ENCODE measurements around the gene SIPA1L3. TPM values are rescaled to one million over a fixed set of nuclear protein-coding genes. Genes with fewer than 3 reads are reported as not detected.

SIPA1L3 gene
- total and polyA plus RNA-seq, 2 experiments from 2014 or later = 15.7 to 54.1 TPM

- Histone ChIP-seq H2AFZ (no peak overlapping the region), H3K9me2 (ENCODE audit: insufficient read depth) (no peaks in the 10 kb centered on the region), H3K27ac (ENCODE audit: low read depth) (no peak overlapping the region), H3K4me1 (ENCODE audit: insufficient read depth) (no peaks in the 10 kb centered on the region), H4K20me1 (replicated peaks; ENCODE audit: insufficient read depth) (peaks cover under 1% of the 10 kb centered on the region; the same call in 1 of the 2 replicates), H3K4me3 (no peak overlapping the region), H3K36me3 (ENCODE audit: insufficient read depth) (no peaks in the 10 kb centered on the region), H3K4me2 (no peak overlapping the region), H3K27me3 (ENCODE audit: insufficient read depth) (no peaks in the 10 kb centered on the region), H3K79me2 (replicated peaks; ENCODE audit: insufficient read depth) (no peaks in the 10 kb centered on the region), H3F3A (replicated peaks; ENCODE audit: low read depth) (no peaks in the 10 kb centered on the region)
- Mint-ChIP-seq H3K27ac (no peak overlapping the region; the same call in 1 of the 2 replicates), H3K4me1 (peaks cover 2% of the 10 kb centered on the region; the same call in 1 of the 3 replicates), H3K9me3 (no peaks in the 10 kb centered on the region), H3K4me3 (no peak overlapping the region), H3K36me3 (ENCODE audit: low read depth) (peaks cover 19% of the 10 kb centered on the region), H3K27me3 (ENCODE audit: insufficient read depth, low read depth, poor library complexity) (peaks cover 11% of the 10 kb centered on the region)
- ATAC-seq (no peak), DNase-seq (ENCODE audit: low spot score) (no peak)
- no peak for TF ChIP-seq POLR2AphosphoS5 (IDR thresholded peaks at IDR 0.05; ENCODE audit: low read depth)
- no peak for TF ChIP-seq CTCF (conservative IDR thresholded peaks at IDR 0.05; ENCODE audit: low read depth in 2 of 2)
- TF ChIP-seq NANOG (IDR thresholded peaks at IDR 0.05; ENCODE audit: borderline replicate concordance) = no peak
- TF ChIP-seq JUNB (IDR thresholded peaks at IDR 0.05; ENCODE audit: unreplicated experiment) = no peak
- TF ChIP-seq ZNF114 (CRISPR knock-in tag; IDR thresholded peaks at IDR 0.05) = no peak
- no peak for TF ChIP-seq STAT1 (IDR thresholded peaks at IDR 0.05; ENCODE audit: unreplicated experiment)
- TF ChIP-seq REST (IDR thresholded peaks at IDR 0.05; ENCODE audit: unreplicated experiment) = no peak
- no peak for TF ChIP-seq EZH2 (IDR thresholded peaks at IDR 0.05; ENCODE audit: low read depth, unreplicated experiment)
- no peak for TF ChIP-seq ETS1 (IDR thresholded peaks at IDR 0.05)
- no peak for TF ChIP-seq CREB1 (CRISPR knock-in tag; IDR thresholded peaks at IDR 0.05; ENCODE audit: low read depth)
- no peak for TF ChIP-seq ZNF462 (CRISPR knock-in tag; IDR thresholded peaks at IDR 0.05)
- no peak for TF ChIP-seq EZH2phosphoT487 (IDR thresholded peaks at IDR 0.05; ENCODE audit: unreplicated experiment)
- no peak for TF ChIP-seq ZNF331 (CRISPR knock-in tag; IDR thresholded peaks at IDR 0.05; ENCODE audit: low read depth)
Observed at GRCh38 chr19:38195237-38195636, 288.2 kb downstream of the SIPA1L3 start.

Data from GM23338 (cell line).